DOHH2 (cell line): ENCODE data around the gene MIEF2.

Experiments used
- H3F3A ChIP-seq: fragments of 200-600 bp; sonication (generic), shearing (Covaris generic); 2 replicates; pipeline ENCODE4 v1.6.0; 2016; ENCODE audit warnings: antibody characterized with exemption, mild to moderate bottlenecking; ENCODE audit not compliant: control insufficient read depth, insufficient read depth
- H3K27ac ChIP-seq: fragments of 200-600 bp; sonication (generic); 2 replicates; pipeline ENCODE4 v1.5.1; 2014; ENCODE audit warnings: low read depth, mild to moderate bottlenecking, low read length, moderate library complexity
- H3K27me3 ChIP-seq: fragments of 200-600 bp; sonication (generic); 2 replicates; pipeline ENCODE4 v1.6.1; 2014; ENCODE audit warnings: mild to moderate bottlenecking, low read length, mixed read lengths; ENCODE audit not compliant: control insufficient read depth
- H3K36me3 ChIP-seq: fragments of 200-600 bp; sonication (generic); 2 replicates; pipeline ENCODE4 v1.6.1; 2014; ENCODE audit warnings: mild to moderate bottlenecking, low read length, moderate library complexity, mixed read lengths; ENCODE audit not compliant: control insufficient read depth
- H3K4me1 ChIP-seq: fragments of 200-600 bp; sonication (generic); 2 replicates; pipeline ENCODE4 v1.6.1; 2014; ENCODE audit warnings: mild to moderate bottlenecking, low read length, mixed read lengths; ENCODE audit not compliant: control insufficient read depth
- H3K4me2 ChIP-seq: fragments of 200-600 bp; sonication (generic); 2 replicates; pipeline ENCODE4 v1.6.0; 2014; ENCODE audit warnings: mild to moderate bottlenecking, low read length, moderate library complexity
- H3K4me3 ChIP-seq: fragments of 200-600 bp; sonication (generic); 2 replicates; pipeline ENCODE4 v1.5.1; 2014; ENCODE audit warnings: mild to moderate bottlenecking, low read length, mixed read lengths
- H3K79me2 ChIP-seq: fragments of 200-600 bp; sonication (generic); 2 replicates; pipeline ENCODE4 v1.6.1; 2014; ENCODE audit warnings: mild to moderate bottlenecking, low read length, mixed read lengths; ENCODE audit not compliant: control insufficient read depth
- H3K9me2 ChIP-seq: fragments of 200-600 bp; sonication (generic); replicated peaks from 2 replicates; pipeline ENCODE4 v1.6.1; 2014; ENCODE audit warnings: mild to moderate bottlenecking, low read length, mixed read lengths; ENCODE audit not compliant: control insufficient read depth
- H3K9me3 ChIP-seq: fragments of 200-600 bp; sonication (generic); 2 replicates; pipeline ENCODE4 v1.6.1; 2014; ENCODE audit warnings: antibody characterized with exemption, low read length, mixed read lengths; ENCODE audit not compliant: control insufficient read depth, insufficient read depth
- H4K20me1 ChIP-seq: fragments of 200-600 bp; sonication (generic); 2 replicates; pipeline ENCODE4 v1.6.0; 2014; ENCODE audit warnings: low read depth, mild to moderate bottlenecking, antibody characterized with exemption, low read length, moderate library complexity; ENCODE audit not compliant: control insufficient read depth, insufficient read depth
- CTCF ChIP-seq: fragments of 200-600 bp; sonication (generic); IDR thresholded peaks from one replicate; pipeline ENCODE4 v1.5.1; 2014; ENCODE audit warnings: antibody characterized with exemption, mild to moderate bottlenecking, low read depth, low read length; ENCODE audit not compliant: poor library complexity, severe bottlenecking
- EZH2phosphoT487 ChIP-seq: fragments of 200-600 bp; sonication (generic); IDR thresholded peaks from 2 replicates; pipeline ENCODE4 v1.6.1; 2017; ENCODE audit warnings: borderline replicate concordance, mild to moderate bottlenecking, antibody characterized with exemption, low read length, moderate library complexity, mixed read lengths

Gene MIEF2

GRCh38 chr17:18256776-18257175 lies 3.7 kb upstream of the MIEF2 start:
- H3K4me3 ChIP-seq, result peak overlapping the region; percentile 92
- H3K36me3 ChIP-seq, result peaks cover 47% of the 10 kb centered on the region
- TF ChIP-seq EZH2phosphoT487 (no peak), CTCF (no peak)
- no peaks in the 10 kb centered on the region for H3F3A ChIP-seq
- H3K9me2 ChIP-seq, result no peaks in the 10 kb centered on the region
- H3K4me1 ChIP-seq, result peaks cover 32% of the 10 kb centered on the region
- no peak overlapping the region for H3K27ac ChIP-seq
- H3K79me2 ChIP-seq, result peaks cover 24% of the 10 kb centered on the region
- peak overlapping the region; percentile 74 for H3K4me2 ChIP-seq
- no peaks in the 10 kb centered on the region for H3K27me3 ChIP-seq
- H4K20me1 ChIP-seq, result 0 out of 2 replicates have a peak, but pooled peaks cover 7% of the 10 kb centered on the region
- no peaks in the 10 kb centered on the region for H3K9me3 ChIP-seq

DNA sequence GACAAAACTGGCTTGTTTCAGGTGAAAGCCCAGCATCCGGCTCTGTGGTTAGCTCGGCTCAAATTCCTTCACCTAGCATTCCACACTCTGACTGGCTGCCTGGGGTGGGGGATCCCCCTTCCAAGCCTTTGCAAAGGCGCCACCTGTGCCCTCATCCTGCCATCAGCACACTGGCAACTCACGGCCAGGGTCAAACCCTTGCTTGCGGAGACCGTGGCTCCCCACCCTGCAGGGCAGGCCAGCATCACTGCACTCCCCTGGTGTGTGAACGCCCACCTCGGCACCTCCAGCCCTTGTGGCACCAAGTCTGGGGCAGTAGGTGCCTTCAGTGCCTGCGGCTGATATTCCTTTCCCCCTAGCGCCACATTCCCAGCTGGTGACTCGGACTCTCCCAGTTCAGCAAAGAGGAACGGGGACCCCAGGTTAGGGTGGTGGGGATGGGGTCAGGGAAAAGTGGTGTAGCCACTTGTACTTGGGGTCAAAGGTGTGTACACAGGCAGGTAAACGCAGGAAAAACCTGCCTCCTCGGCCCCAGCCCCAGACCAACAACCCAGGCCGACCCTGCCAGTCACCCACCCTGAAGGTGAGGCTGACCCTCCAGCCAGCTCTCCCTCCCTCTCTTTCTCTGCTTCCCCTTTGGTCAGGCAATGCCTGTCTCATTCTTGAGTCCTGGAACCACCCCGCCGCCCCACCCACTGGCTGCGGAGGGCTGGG lies 3.0 kb upstream of the MIEF2 start:
- H4K20me1 ChIP-seq, result 0 out of 2 replicates have a peak, but pooled peaks cover 7% of the 10 kb centered on the region
- TF ChIP-seq CTCF (no peak), EZH2phosphoT487 (no peak)

DNA sequence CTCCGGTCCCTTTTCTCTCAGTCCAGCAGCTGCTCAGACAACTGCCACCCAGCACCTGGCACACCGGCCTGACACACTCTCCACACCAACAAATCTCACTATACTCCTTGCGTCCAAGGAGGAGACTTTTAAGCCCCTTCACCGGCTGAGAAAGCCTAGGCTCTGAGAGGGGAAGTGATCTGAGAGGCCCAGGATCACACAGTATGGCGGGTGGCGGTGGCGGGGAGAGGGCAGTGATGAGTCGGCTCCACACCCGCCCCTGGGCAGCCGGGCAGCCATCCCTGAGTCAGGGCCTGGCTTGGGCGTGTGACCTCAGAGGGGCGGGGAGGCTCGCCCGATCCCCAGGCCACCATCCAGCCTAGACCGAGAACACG lies 2.5 kb upstream of the MIEF2 start:
- peak overlapping the region; percentile 31 for H3K27ac ChIP-seq
- no peaks in the 10 kb centered on the region for H3F3A ChIP-seq
- peaks cover 38% of the 10 kb centered on the region for H3K36me3 ChIP-seq
- H3K27me3 ChIP-seq, result no peaks in the 10 kb centered on the region
- TF ChIP-seq CTCF, result no peak
- TF ChIP-seq EZH2phosphoT487, result no peak
- H3K4me3 ChIP-seq, result peak overlapping the region; percentile 92
- H3K4me1 ChIP-seq, result peaks cover 34% of the 10 kb centered on the region
- H3K9me2 ChIP-seq, result no peaks in the 10 kb centered on the region
- peak overlapping the region; percentile 74 for H3K4me2 ChIP-seq
- H4K20me1 ChIP-seq, result 0 out of 2 replicates have a peak, but pooled peaks cover 7% of the 10 kb centered on the region
- H3K79me2 ChIP-seq, result peaks cover 24% of the 10 kb centered on the region
- no peaks in the 10 kb centered on the region for H3K9me3 ChIP-seq

More for the DNA sequence above, 3.0 kb upstream of the MIEF2 start:
- H3K4me3 ChIP-seq, result peak overlapping the region; percentile 92
- H3K9me2 ChIP-seq, result no peaks in the 10 kb centered on the region
- peaks cover 41% of the 10 kb centered on the region for H3K36me3 ChIP-seq
- peaks cover 34% of the 10 kb centered on the region for H3K4me1 ChIP-seq
- no peaks in the 10 kb centered on the region for H3K27me3 ChIP-seq
- H3F3A ChIP-seq, result no peaks in the 10 kb centered on the region
- peaks cover 24% of the 10 kb centered on the region for H3K79me2 ChIP-seq
- peak overlapping the region; percentile 74 for H3K4me2 ChIP-seq
- H3K9me3 ChIP-seq, result no peaks in the 10 kb centered on the region
- H3K27ac ChIP-seq, result no peak overlapping the region
